OCI-LY1 (cell line): ENCODE data around the gene VAV2.

Experiments used
- H2AFZ ChIP-seq: fragments of 200-600 bp; sonication (generic), shearing (Covaris generic); 2 replicates; pipeline ENCODE4 v1.6.0; 2014; ENCODE audit warnings: antibody characterized with exemption, mild to moderate bottlenecking, low read length
- H3F3A ChIP-seq: fragments of 200-600 bp; sonication (generic), shearing (Covaris generic); 2 replicates; pipeline ENCODE4 v1.6.0; 2014; ENCODE audit warnings: mild to moderate bottlenecking, antibody characterized with exemption, low read length, moderate library complexity; ENCODE audit not compliant: insufficient read depth
- H3K27ac ChIP-seq: fragments of 200-600 bp; sonication (generic); 2 replicates; pipeline ENCODE4 v1.5.1; 2014; ENCODE audit warnings: low read length, mixed run types, mild to moderate bottlenecking, low read depth; ENCODE audit not compliant: poor library complexity, severe bottlenecking
- H3K27me3 ChIP-seq: fragments of 200-600 bp; sonication (generic); 2 replicates; pipeline ENCODE4 v1.6.0; 2014; ENCODE audit warnings: antibody characterized with exemption, mild to moderate bottlenecking, low read length, moderate library complexity; ENCODE audit not compliant: insufficient read depth
- H3K36me3 ChIP-seq: fragments of 200-600 bp; sonication (generic); 2 replicates; pipeline ENCODE4 v1.6.1; 2014; ENCODE audit warnings: mild to moderate bottlenecking, antibody characterized with exemption, low read length, moderate library complexity, mixed read lengths; ENCODE audit not compliant: insufficient read depth
- H3K4me1 ChIP-seq: fragments of 200-600 bp; sonication (generic); 2 replicates; pipeline ENCODE4 v1.5.1; 2014; ENCODE audit warnings: mild to moderate bottlenecking, low read length, moderate library complexity; ENCODE audit not compliant: insufficient read depth, severe bottlenecking
- H3K4me2 ChIP-seq: fragments of 200-600 bp; sonication (generic), shearing (Covaris generic); 2 replicates; pipeline ENCODE4 v1.6.1; 2014; ENCODE audit warnings: low read length
- H3K4me3 ChIP-seq: fragments of 200-600 bp; sonication (generic); 2 replicates; pipeline ENCODE4 v1.5.1; 2014; ENCODE audit warnings: low read length, low read depth, mild to moderate bottlenecking, mixed read lengths; ENCODE audit not compliant: poor library complexity, severe bottlenecking
- H3K79me2 ChIP-seq: fragments of 200-600 bp; shearing (Covaris generic); 2 replicates; pipeline ENCODE4 v1.6.1; 2016; ENCODE audit warnings: mixed run types, low read length, mixed read lengths; ENCODE audit not compliant: insufficient read depth
- H3K9ac ChIP-seq: fragments of 200-600 bp; sonication (generic), shearing (Covaris generic); 2 replicates; pipeline ENCODE4 v1.6.1; 2014; ENCODE audit warnings: mild to moderate bottlenecking, low read length, mixed read lengths
- H3K9me2 ChIP-seq: fragments of 200-600 bp; sonication (generic), shearing (Covaris generic); 2 replicates; pipeline ENCODE4 v1.6.1; 2014; ENCODE audit warnings: low read depth, mild to moderate bottlenecking, low read length, mixed read lengths
- H3K9me3 ChIP-seq: fragments of 200-600 bp; shearing (Covaris generic); 2 replicates; pipeline ENCODE4 v1.6.1; 2014; ENCODE audit warnings: low read length, mixed read lengths
- H4K20me1 ChIP-seq: fragments of 200-600 bp; sonication (generic), shearing (Covaris generic); 2 replicates; pipeline ENCODE4 v1.6.0; 2016; ENCODE audit warnings: mild to moderate bottlenecking, low read length; ENCODE audit not compliant: insufficient read depth
- EZH2 ChIP-seq: fragments of 200-600 bp; sonication (generic), shearing (Covaris generic); IDR thresholded peaks from 2 replicates; pipeline ENCODE4 v1.8.0; 2017; ENCODE audit warnings: borderline replicate concordance, mixed run types, mild to moderate bottlenecking, antibody characterized with exemption, low read length, moderate library complexity, mixed read lengths
- TF ChIP-seq, protein P1 (sequence below): fragments of 200-600 bp; sonication (generic), shearing (Covaris generic); IDR thresholded peaks from 2 replicates; pipeline ENCODE4 v1.5.1; 2017; ENCODE audit warnings: mild to moderate bottlenecking, antibody characterized with exemption, low read length, moderate library complexity, mixed read lengths

VAV2 gene

DNA sequence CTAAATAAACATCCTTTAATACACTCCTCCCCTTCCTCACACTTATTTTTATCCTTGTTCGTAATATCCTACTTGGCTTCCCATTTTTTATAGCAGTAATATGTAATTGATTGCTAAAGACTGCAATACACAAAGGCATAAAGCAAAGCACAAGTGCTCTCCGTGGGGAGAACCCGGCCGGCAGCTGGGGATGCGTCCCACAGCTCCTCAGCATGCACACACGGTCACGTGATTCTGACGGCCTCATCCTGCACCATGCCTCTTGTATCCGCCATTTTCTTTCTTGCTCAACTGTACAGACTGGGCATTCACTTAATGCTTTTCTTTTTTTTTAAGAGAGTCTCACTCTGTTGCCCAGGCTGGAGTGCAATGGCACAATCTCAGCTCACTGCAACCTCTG, 36.0 kb upstream of the VAV2 start:
- H3K36me3 ChIP-seq: peaks cover 17% of the 10 kb centered on the region
- H3K9me2 ChIP-seq: no peaks in the 10 kb centered on the region
- no peaks in the 10 kb centered on the region for H3K27me3 ChIP-seq
- H3K4me3 ChIP-seq: no peak overlapping the region
- no peak overlapping the region for H3K27ac ChIP-seq
- no peak overlapping the region for H2AFZ ChIP-seq
- no peaks in the 10 kb centered on the region for H3F3A ChIP-seq
- H3K4me1 ChIP-seq: peaks cover 7% of the 10 kb centered on the region
- H3K4me2 ChIP-seq: no peak overlapping the region
- no peaks in the 10 kb centered on the region for H3K79me2 ChIP-seq
- no peaks in the 10 kb centered on the region for H4K20me1 ChIP-seq
- no peak overlapping the region for H3K9ac ChIP-seq
- no peaks in the 10 kb centered on the region for H3K9me3 ChIP-seq
- TF ChIP-seq, protein P1, sequence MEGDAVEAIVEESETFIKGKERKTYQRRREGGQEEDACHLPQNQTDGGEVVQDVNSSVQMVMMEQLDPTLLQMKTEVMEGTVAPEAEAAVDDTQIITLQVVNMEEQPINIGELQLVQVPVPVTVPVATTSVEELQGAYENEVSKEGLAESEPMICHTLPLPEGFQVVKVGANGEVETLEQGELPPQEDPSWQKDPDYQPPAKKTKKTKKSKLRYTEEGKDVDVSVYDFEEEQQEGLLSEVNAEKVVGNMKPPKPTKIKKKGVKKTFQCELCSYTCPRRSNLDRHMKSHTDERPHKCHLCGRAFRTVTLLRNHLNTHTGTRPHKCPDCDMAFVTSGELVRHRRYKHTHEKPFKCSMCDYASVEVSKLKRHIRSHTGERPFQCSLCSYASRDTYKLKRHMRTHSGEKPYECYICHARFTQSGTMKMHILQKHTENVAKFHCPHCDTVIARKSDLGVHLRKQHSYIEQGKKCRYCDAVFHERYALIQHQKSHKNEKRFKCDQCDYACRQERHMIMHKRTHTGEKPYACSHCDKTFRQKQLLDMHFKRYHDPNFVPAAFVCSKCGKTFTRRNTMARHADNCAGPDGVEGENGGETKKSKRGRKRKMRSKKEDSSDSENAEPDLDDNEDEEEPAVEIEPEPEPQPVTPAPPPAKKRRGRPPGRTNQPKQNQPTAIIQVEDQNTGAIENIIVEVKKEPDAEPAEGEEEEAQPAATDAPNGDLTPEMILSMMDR: no peak
- no peak for TF ChIP-seq EZH2

DNA sequence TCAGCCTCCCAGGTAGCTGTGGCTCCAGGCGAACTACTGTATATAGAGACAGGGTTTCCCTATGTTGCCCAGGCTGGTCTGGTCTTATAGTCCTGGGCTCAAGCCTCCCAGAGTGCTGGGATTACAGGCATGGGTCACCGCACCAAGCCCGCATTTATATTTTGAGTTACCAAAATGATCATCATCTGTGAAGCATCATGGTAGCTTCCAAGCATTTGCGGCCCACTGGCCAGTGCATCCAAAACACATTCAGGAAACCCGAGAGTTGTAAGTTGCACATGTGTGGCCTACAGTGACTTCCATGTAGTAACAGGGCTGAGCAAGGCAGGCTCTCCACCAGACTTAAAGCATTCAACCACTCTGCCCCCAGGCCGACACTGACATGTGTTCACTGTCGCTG, 35.4 kb upstream of the VAV2 start:
- no peaks in the 10 kb centered on the region for H3K79me2 ChIP-seq
- H4K20me1 ChIP-seq: no peaks in the 10 kb centered on the region
- H3K4me2 ChIP-seq: no peak overlapping the region
- H3K4me3 ChIP-seq: no peak overlapping the region
- no peak overlapping the region for H3K9ac ChIP-seq
- no peaks in the 10 kb centered on the region for H3F3A ChIP-seq
- no peaks in the 10 kb centered on the region for H3K27me3 ChIP-seq
- no peaks in the 10 kb centered on the region for H3K9me3 ChIP-seq
- no peak overlapping the region for H2AFZ ChIP-seq
- H3K27ac ChIP-seq: no peak overlapping the region
- TF ChIP-seq EZH2: no peak
- TF ChIP-seq, protein P1: no peak
- peaks cover 7% of the 10 kb centered on the region for H3K4me1 ChIP-seq
- no peaks in the 10 kb centered on the region for H3K9me2 ChIP-seq
- H3K36me3 ChIP-seq: peaks cover 14% of the 10 kb centered on the region; the same call in 1 of the 2 replicates

DNA sequence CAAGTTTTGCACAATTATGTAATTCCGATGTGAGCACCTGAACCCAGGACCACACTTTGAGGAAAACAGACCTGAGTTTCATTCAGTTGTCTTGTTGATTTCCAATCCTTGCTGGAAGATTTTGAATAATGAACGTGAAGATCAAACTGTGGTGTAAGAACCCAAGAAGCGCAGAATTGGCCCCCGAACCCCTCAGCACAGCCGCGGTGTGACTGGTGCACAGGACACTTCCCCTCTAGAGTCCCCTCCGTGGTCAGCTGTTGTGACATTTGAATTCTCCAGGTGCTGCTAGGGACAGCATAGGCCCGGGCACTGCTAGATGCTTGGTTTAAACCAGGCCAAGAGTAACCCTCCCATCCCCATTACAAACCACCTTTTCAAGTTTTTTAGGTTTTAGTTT, 34.9 kb upstream of the VAV2 start:
- Histone ChIP-seq H4K20me1 (no peaks in the 10 kb centered on the region), H3K4me1 (peaks cover 7% of the 10 kb centered on the region), H3K27ac (no peak overlapping the region), H3K27me3 (no peaks in the 10 kb centered on the region), H3K4me3 (no peak overlapping the region), H3K9me3 (no peaks in the 10 kb centered on the region), H3K36me3 (peaks cover 14% of the 10 kb centered on the region; the same call in 1 of the 2 replicates), H3K4me2 (no peak overlapping the region), H3F3A (no peaks in the 10 kb centered on the region), H3K79me2 (no peaks in the 10 kb centered on the region), H2AFZ (no peak overlapping the region), H3K9ac (no peak overlapping the region), H3K9me2 (no peaks in the 10 kb centered on the region)
- no peak for TF ChIP-seq EZH2
- TF ChIP-seq, protein P1: no peak
